SK-N-SH treated with all-trans-retinoic acid at 6 μM for 48 hours (cell line): ENCODE measurements around the gene MVB12B.

Source experiments
- ATAC-seq: fragments of 200-7000 bp; cut with Tn5 transposase; 3 replicates; pipeline ENCODE4 v1.9.1; 2020; ENCODE audit warnings: mild to moderate bottlenecking, moderate library complexity
- ARNTL ChIP-seq: fragments of 450-650 bp; formaldehyde crosslinking; IDR thresholded peaks from 2 replicates; pipeline ENCODE4 v1.5.0; 2020; ENCODE audit warnings: low read depth, mild to moderate bottlenecking, moderate library complexity, borderline replicate concordance
- BACH2 ChIP-seq: fragments of 250-450 bp; sonication (Bioruptor Pico); IDR thresholded peaks from 2 replicates; pipeline ENCODE4 v1.9.0; 2021; ENCODE audit warnings: mild to moderate bottlenecking, borderline replicate concordance
- CREB5 ChIP-seq: fragments of 250-450 bp; sonication (Bioruptor Pico); IDR thresholded peaks from 2 replicates; pipeline ENCODE4 v1.5.1; 2020; ENCODE audit warnings: low read depth, mild to moderate bottlenecking, moderate library complexity
- CSDC2 ChIP-seq: fragments of 250-450 bp; sonication (Bioruptor Pico); IDR thresholded peaks from 2 replicates; pipeline ENCODE4 v1.5.0; 2020; ENCODE audit warnings: mild to moderate bottlenecking, moderate library complexity
- CSRNP3 ChIP-seq: fragments of 250-450 bp; sonication (Bioruptor Pico); IDR thresholded peaks from 2 replicates; pipeline ENCODE4 v1.5.1; 2021; ENCODE audit warnings: mild to moderate bottlenecking, moderate library complexity
- ESRRG ChIP-seq: fragments of 250-450 bp; sonication (Bioruptor Pico); IDR thresholded peaks from 2 replicates; pipeline ENCODE4 v1.6.1; 2021; ENCODE audit warnings: mild to moderate bottlenecking
- ISL1 ChIP-seq: fragments of 250-450 bp; sonication (Bioruptor Pico); IDR thresholded peaks from 2 replicates; pipeline ENCODE4 v2.1.2; 2022; ENCODE audit warnings: mild to moderate bottlenecking, moderate library complexity
- OSR1 ChIP-seq: fragments of 250-450 bp; sonication (Bioruptor Pico); IDR thresholded peaks from 2 replicates; pipeline ENCODE4 v1.8.0; 2022; ENCODE audit warnings: moderate library complexity, mild to moderate bottlenecking, inconsistent platforms
- PATZ1 ChIP-seq: fragments of 250-450 bp; sonication (Bioruptor Pico); IDR thresholded peaks from 2 replicates; pipeline ENCODE4 v1.8.0; 2020; ENCODE audit warnings: mild to moderate bottlenecking, moderate library complexity, borderline replicate concordance
- POU6F1 ChIP-seq: fragments of 250-450 bp; sonication (Bioruptor Pico); IDR thresholded peaks from 2 replicates; pipeline ENCODE4 v1.8.0; 2021; ENCODE audit warnings: low read depth, mild to moderate bottlenecking, moderate library complexity, borderline replicate concordance
- PPARA ChIP-seq: fragments of 250-450 bp; sonication (Bioruptor Pico); IDR thresholded peaks from 2 replicates; pipeline ENCODE4 v1.5.0; 2020; ENCODE audit warnings: mild to moderate bottlenecking, borderline replicate concordance
- RARB ChIP-seq: fragments of 250-450 bp; sonication (Bioruptor Pico); IDR thresholded peaks from 2 replicates; pipeline ENCODE4 v1.8.0; 2021; ENCODE audit warnings: mild to moderate bottlenecking, moderate library complexity
- SNAI2 ChIP-seq: fragments of 250-450 bp; sonication (Bioruptor Pico); IDR thresholded peaks from 2 replicates; pipeline ENCODE4 v1.5.0; 2020; ENCODE audit warnings: mild to moderate bottlenecking, moderate library complexity
- TCF4 ChIP-seq: fragments of 250-450 bp; sonication (Bioruptor Pico); IDR thresholded peaks from 2 replicates; pipeline ENCODE4 v1.8.0; 2021; ENCODE audit warnings: mild to moderate bottlenecking, moderate library complexity, borderline replicate concordance
- TOX ChIP-seq: fragments of 250-450 bp; sonication (Bioruptor Pico); IDR thresholded peaks from 2 replicates; pipeline ENCODE4 v1.8.0; 2021; ENCODE audit warnings: mild to moderate bottlenecking, moderate library complexity, borderline replicate concordance
- TSHZ2 ChIP-seq: fragments of 250-450 bp; sonication (Bioruptor Pico); IDR thresholded peaks from 2 replicates; pipeline ENCODE4 v1.5.0; 2020; ENCODE audit warnings: mild to moderate bottlenecking, moderate library complexity
- ZC3H10 ChIP-seq: fragments of 250-450 bp; sonication (Bioruptor Pico); IDR thresholded peaks from 2 replicates; pipeline ENCODE4 v1.5.1; 2021; ENCODE audit warnings: mild to moderate bottlenecking, moderate library complexity
- ZFP30 ChIP-seq: fragments of 450-650 bp; formaldehyde crosslinking; IDR thresholded peaks from 2 replicates; pipeline ENCODE4 v1.5.0; 2022; ENCODE audit warnings: mild to moderate bottlenecking, moderate library complexity
- ZNF565 ChIP-seq: fragments of 450-650 bp; formaldehyde crosslinking; conservative IDR thresholded peaks from 2 replicates; pipeline ENCODE4 v1.5.0; 2020; ENCODE audit warnings: low read depth, mild to moderate bottlenecking, moderate library complexity
- ZNF70 ChIP-seq: fragments of 450-650 bp; formaldehyde crosslinking; IDR thresholded peaks from 2 replicates; pipeline ENCODE4 v1.5.0; 2020; ENCODE audit warnings: mild to moderate bottlenecking, moderate library complexity

Gene MVB12B

GRCh38 chr9:126496781-126497659 lies 170.4 kb downstream of the MVB12B start:
- ATAC-seq = no peak
- TF ChIP-seq ISL1 (CRISPR knock-in tag) (no peak), TSHZ2 (CRISPR knock-in tag) (no peak), ZNF70 (CRISPR knock-in tag) (no peak), PPARA (no peak), SNAI2 (CRISPR knock-in tag) (no peak), BACH2 (no peak), RARB (CRISPR knock-in tag) (no peak), ZNF565 (CRISPR knock-in tag) (no peak), POU6F1 (CRISPR knock-in tag) (no peak), OSR1 (CRISPR knock-in tag) (no peak), PATZ1 (CRISPR knock-in tag) (no peak), TCF4 (CRISPR knock-in tag) (no peak), CSDC2 (CRISPR knock-in tag) (no peak), ZFP30 (CRISPR knock-in tag) (no peak), ARNTL (CRISPR knock-in tag) (no peak), CREB5 (no peak)

- no peak for TF ChIP-seq OSR1 (CRISPR knock-in tag)
- TF ChIP-seq ZNF565 (CRISPR knock-in tag) = no peak
- TF ChIP-seq ESRRG (CRISPR knock-in tag) = no peak
- no peak for TF ChIP-seq TOX (CRISPR knock-in tag)
- no peak for TF ChIP-seq CREB5
- no peak for TF ChIP-seq ZC3H10 (CRISPR knock-in tag)
- TF ChIP-seq, all 23 proteins: peak for 0
- ATAC-seq = no peak
Measured at GRCh38 chr9:126497660-126498275, 171.1 kb downstream of the MVB12B start.

GRCh38 chr9:126498331-126498730 lies 171.7 kb downstream of the MVB12B start:
- TF ChIP-seq POU6F1 (CRISPR knock-in tag) = no peak
- TF ChIP-seq PATZ1 (CRISPR knock-in tag) = no peak
- no peak for TF ChIP-seq CSRNP3
- no peak for TF ChIP-seq ZFP30 (CRISPR knock-in tag)
- no peak for TF ChIP-seq ZNF70 (CRISPR knock-in tag)
- no peak for TF ChIP-seq TOX (CRISPR knock-in tag)
- TF ChIP-seq SNAI2 (CRISPR knock-in tag) = no peak
- TF ChIP-seq CREB5 = no peak

More at GRCh38 chr9:126498331-126498730, 171.7 kb downstream of the MVB12B start:
- no peak for ATAC-seq
